H1 (cell line): ENCODE data around the gene CTNNA3. TPM values are rescaled to one million over a fixed set of nuclear protein-coding genes. Genes with fewer than 3 reads are reported as not detected.

Experiments used
- CTCF ChIA-PET: fragments of 300-600 bp; sonication (Branson Sonifier 250); formaldehyde crosslinking; loops from one replicate; lab custom pipeline; 2021; ENCODE audit not compliant: partially characterized antibody; lab: Charles Lee
- POLR2A ChIA-PET: fragments of 300-600 bp; sonication (Branson Sonifier 250); formaldehyde crosslinking; loops from one replicate; lab custom pipeline; 2021; ENCODE audit warnings: inconsistent platforms; ENCODE audit not compliant: partially characterized antibody; lab: Charles Lee
- DNase-seq, 2 experiments: peaks; one replicate each; pipeline versions ENCODE4 v3.0.0 to v3.0.0-alpha.2; 2010 to 2022; ENCODE audit warnings: low spot score in 2 of 2, low read depth in 1 of 2, mixed read lengths in 1 of 2
- FAIRE-seq: peaks from 2 replicates; lab custom pipeline; 2011; peaks lifted over from hg19 to GRCh38; lab: Jason Lieb, UNC
- H2AFZ ChIP-seq: 2 replicates; pipeline ENCODE4 v1.8.1; 2012; ENCODE audit warnings: low read length, inconsistent platforms
- H2AK5ac ChIP-seq: 2 replicates; pipeline ENCODE4 v1.6.1; 2013; ENCODE audit warnings: low read depth, low read length
- H2BK120ac ChIP-seq: replicated peaks from 2 replicates; pipeline ENCODE3; 2013; ENCODE audit warnings: low read depth, low read length, inconsistent platforms
- H2BK12ac ChIP-seq: 2 replicates; pipeline ENCODE4 v1.6.1; 2013; ENCODE audit warnings: low read depth, low read length
- H2BK15ac ChIP-seq: 2 replicates; pipeline ENCODE4 v1.6.1; 2013; ENCODE audit warnings: low read length
- H2BK20ac ChIP-seq: 2 replicates; pipeline ENCODE4 v1.6.1; 2013; ENCODE audit warnings: low read length
- H2BK5ac ChIP-seq: 2 replicates; pipeline ENCODE4 v1.6.1; 2013; ENCODE audit warnings: low read depth, low read length
- H3K14ac ChIP-seq: 2 replicates; pipeline ENCODE4 v1.6.1; 2013; ENCODE audit warnings: inconsistent platforms; ENCODE audit not compliant: insufficient read length
- H3K18ac ChIP-seq: 2 replicates; pipeline ENCODE4 v1.6.1; 2013; ENCODE audit warnings: low read length; ENCODE audit errors: extremely low read depth
- H3K23ac ChIP-seq: 2 replicates; pipeline ENCODE4 v1.6.1; 2013; ENCODE audit warnings: inconsistent platforms; ENCODE audit not compliant: insufficient read length
- H3K23me2 ChIP-seq: 2 replicates; pipeline ENCODE4 v1.6.1; 2013; ENCODE audit warnings: low read depth, low read length
- H3K27ac ChIP-seq: 2 replicates; pipeline ENCODE4 v1.6.1; 2011; ENCODE audit warnings: low read depth, low read length, inconsistent platforms
- H3K27me3 ChIP-seq, 4 experiments: replicated peaks in 1 of 4; 1 replicate in 1 of 4; 2 replicates in 3 of 4; pipeline versions ENCODE4 v1.6.1 to v1.8.1; 2011 to 2013; ENCODE audit warnings: low read length in 3 of 4, mild to moderate bottlenecking in 3 of 4, inconsistent platforms in 2 of 4, mixed read lengths in 2 of 4, moderate library complexity in 1 of 4; ENCODE audit not compliant: control insufficient read depth in 3 of 4, insufficient read depth in 3 of 4; ENCODE audit errors: extremely low read depth in 1 of 4
- H3K36me3 ChIP-seq, 4 experiments: 2 replicates each; pipeline versions ENCODE4 v1.6.1 to v1.8.1; 2011 to 2013; ENCODE audit warnings: mild to moderate bottlenecking in 4 of 4, low read length in 3 of 4, moderate library complexity in 2 of 4, control low read depth in 1 of 4, inconsistent platforms in 1 of 4; ENCODE audit not compliant: insufficient read depth in 4 of 4, control insufficient read depth in 2 of 4
- H3K4ac ChIP-seq: replicated peaks from 2 replicates; pipeline ENCODE3; 2013; ENCODE audit warnings: low read length, low read depth, mixed read lengths, inconsistent platforms; ENCODE audit not compliant: insufficient read length
- H3K4me1 ChIP-seq, 4 experiments: replicated peaks in 1 of 4; 1 replicate in 1 of 4; 2 replicates in 3 of 4; pipeline versions ENCODE4 v1.6.1 to v1.8.1; 2011 to 2013; ENCODE audit warnings: low read length in 3 of 4, inconsistent platforms in 2 of 4, mixed read lengths in 1 of 4; ENCODE audit not compliant: insufficient read depth in 4 of 4, control insufficient read depth in 3 of 4
- H3K4me2 ChIP-seq, 2 experiments: 2 replicates each; pipeline versions ENCODE4 v1.6.1 to v1.8.1; 2011 to 2013; ENCODE audit warnings: low read depth in 2 of 2, low read length in 2 of 2, control low read depth in 1 of 2, inconsistent platforms in 1 of 2, mild to moderate bottlenecking in 1 of 2; ENCODE audit not compliant: insufficient read depth in 1 of 2
- H3K4me3 ChIP-seq, 4 experiments: fragments of 200-600, 300-600 bp in 1 of 4; sonication (generic), shearing (Covaris generic), sonication (Bioruptor Twin) in 1 of 4; 2 replicates each; pipeline versions ENCODE4 v1.5.1 to v1.8.1; 2011 to 2016; ENCODE audit warnings: low read length in 4 of 4, low read depth in 3 of 4, control low read depth in 2 of 4, inconsistent platforms in 2 of 4, mild to moderate bottlenecking in 2 of 4, mixed read lengths in 1 of 4, moderate library complexity in 1 of 4; ENCODE audit not compliant: insufficient read depth in 2 of 4; ENCODE audit errors: extremely low read depth in 1 of 4
- H3K56ac ChIP-seq: replicated peaks from 2 replicates; pipeline ENCODE3; 2013; ENCODE audit warnings: low read depth, mild to moderate bottlenecking, mixed read lengths, low read length, inconsistent platforms; ENCODE audit not compliant: insufficient read length
- H3K79me1 ChIP-seq: 2 replicates; pipeline ENCODE4 v1.6.1; 2013; ENCODE audit warnings: low read depth, low read length, control low read depth
- H3K79me2 ChIP-seq, 2 experiments: 2 replicates each; pipeline versions ENCODE4 v1.6.1 to v1.8.1; 2012 to 2013; ENCODE audit warnings: low read length in 2 of 2, mild to moderate bottlenecking in 2 of 2, inconsistent platforms in 1 of 2; ENCODE audit not compliant: insufficient read depth in 2 of 2, control insufficient read depth in 1 of 2
- H3K9ac ChIP-seq, 4 experiments: replicated peaks in 1 of 4; 1 replicate in 1 of 4; 2 replicates in 3 of 4; pipeline versions ENCODE4 v1.6.1 to v1.8.1; 2011 to 2013; ENCODE audit warnings: low read depth in 3 of 4, low read length in 3 of 4, control low read depth in 2 of 4, mild to moderate bottlenecking in 2 of 4, moderate library complexity in 2 of 4, inconsistent platforms in 1 of 4; ENCODE audit errors: extremely low read depth in 1 of 4
- H3K9me3 ChIP-seq, 2 experiments: 2 replicates each; pipeline versions ENCODE4 v1.6.1 to v1.8.1; 2012 to 2013; ENCODE audit warnings: mild to moderate bottlenecking in 2 of 2, moderate library complexity in 2 of 2, control low read depth in 1 of 2, inconsistent platforms in 1 of 2, low read depth in 1 of 2, low read length in 1 of 2, mixed read lengths in 1 of 2; ENCODE audit not compliant: insufficient read depth in 2 of 2
- H4K20me1 ChIP-seq, 2 experiments: replicated peaks in 1 of 2; 2 replicates each; pipeline versions ENCODE3 to v1.8.1; 2011 to 2013; ENCODE audit warnings: inconsistent platforms in 2 of 2, low read length in 2 of 2, mild to moderate bottlenecking in 1 of 2; ENCODE audit not compliant: insufficient read depth in 2 of 2, control insufficient read depth in 1 of 2
- H4K5ac ChIP-seq: 2 replicates; pipeline ENCODE4 v1.6.1; 2013; ENCODE audit warnings: low read length, low read depth, mixed read lengths, inconsistent platforms; ENCODE audit not compliant: insufficient read length
- H4K8ac ChIP-seq: 2 replicates; pipeline ENCODE4 v1.8.0; 2013; ENCODE audit warnings: mild to moderate bottlenecking, moderate library complexity, low read length, inconsistent platforms; ENCODE audit not compliant: insufficient read depth; ENCODE audit errors: extremely low read depth
- H4K91ac ChIP-seq: replicated peaks from 2 replicates; pipeline ENCODE3; 2013; ENCODE audit warnings: low read length, mixed read lengths, inconsistent platforms; ENCODE audit not compliant: insufficient read length
- CEBPB ChIP-seq: IDR thresholded peaks from 2 replicates; pipeline ENCODE4 v1.6.1; 2012; ENCODE audit warnings: low read depth, low read length
- HDAC6 ChIP-seq: IDR thresholded peaks from one replicate; pipeline ENCODE4 v1.7.1; 2012; ENCODE audit warnings: low read depth, mild to moderate bottlenecking, inconsistent platforms, low read length, moderate library complexity
- MAFK ChIP-seq: IDR thresholded peaks from 2 replicates; pipeline ENCODE4 v1.6.1; 2012; ENCODE audit warnings: low read depth, mild to moderate bottlenecking, improper control_type of control experiment, low read length
- NANOG ChIP-seq: IDR thresholded peaks from 2 replicates; pipeline ENCODE4 v1.6.1; 2011; ENCODE audit warnings: low read length, low read depth, mild to moderate bottlenecking, inconsistent platforms; ENCODE audit not compliant: insufficient read depth, poor library complexity, severe bottlenecking
- POLR2A ChIP-seq, 2 experiments: IDR thresholded peaks; 1 replicate in 1 of 2; 2 replicates in 1 of 2; pipeline ENCODE4 v1.6.1; 2011; ENCODE audit warnings: low read depth in 2 of 2, low read length in 2 of 2, mild to moderate bottlenecking in 2 of 2; ENCODE audit errors: control extremely low read depth in 1 of 2
- SAP30 ChIP-seq: fragments of 300-600 bp; sonication (generic); IDR thresholded peaks from 2 replicates; pipeline ENCODE4 v1.7.1; 2012; ENCODE audit warnings: low read length, moderate library complexity, mild to moderate bottlenecking, inconsistent platforms; ENCODE audit not compliant: insufficient read depth, insufficient replicate concordance
- SIN3A ChIP-seq, 2 experiments: IDR thresholded peaks in 1 of 2; conservative IDR thresholded peaks in 1 of 2; 2 replicates each; pipeline ENCODE4 v1.6.1; 2011 to 2012; ENCODE audit warnings: low read length in 2 of 2, improper control_type of control experiment in 1 of 2, low read depth in 1 of 2, mild to moderate bottlenecking in 1 of 2
- SIRT6 ChIP-seq: IDR thresholded peaks from one replicate; pipeline ENCODE4 v1.7.1; 2012; ENCODE audit warnings: low read length, inconsistent platforms
- SIX5 ChIP-seq: IDR thresholded peaks from 2 replicates; pipeline ENCODE4 v1.6.1; 2011; ENCODE audit warnings: mild to moderate bottlenecking, low read depth, low read length
- WGBS, 2 experiments: shearing (Covaris generic) in 1 of 2; methylation state at CpG; one replicate each; pipeline versions ENCODE4 v1.1.6 to v1.1.7; 2013 to 2015; ENCODE audit warnings: low lambda C conversion rate in 2 of 2, mixed read lengths in 2 of 2, inconsistent platforms in 1 of 2, low coverage in 1 of 2, missing lambda C conversion rate in 1 of 2; ENCODE audit not compliant: insufficient replicate concordance in 2 of 2, insufficient coverage in 1 of 2, insufficient read length in 1 of 2; ENCODE audit errors: extremely low coverage in 1 of 2, missing lambda C conversion rate in 1 of 2; 5-methylcytosine and 5-hydroxymethylcytosine counted together
- polyA plus RNA-seq, 7 experiments: library from polyadenylated mRNA; depleted of rRNA in 3 of 7; stranded (reverse) in 5 of 7; unstranded in 2 of 7; fragments of >200 nt in 5 of 7; fragments of 200-250 nt in 2 of 7; gene quantifications; 1 replicate in 5 of 7; 2 replicates in 1 of 7; 4 replicates in 1 of 7; pipeline versions ENCODE4 v1.2.1 to v1.2.3, GENCODE V29; 2011 to 2013; ENCODE audit warnings: missing spikeins in 2 of 7, mixed read lengths in 2 of 7
- total RNA-seq: library from RNA; stranded (reverse); fragmentation: NEBNext Ultra II Directional; extraction: Animal tissue kit (Norgen Biotek cat#: 25700); gene quantifications from 2 replicates; pipeline ENCODE4 v1.2.1, GENCODE V29; 2021
- TF ChIP-seq, protein P1 (sequence below), 3 experiments: IDR thresholded peaks; 1 replicate in 2 of 3; 2 replicates in 1 of 3; pipeline versions ENCODE4 v1.5.1 to v1.6.1; 2011; ENCODE audit warnings: low read length in 3 of 3, mild to moderate bottlenecking in 3 of 3, inconsistent platforms in 2 of 3, low read depth in 1 of 3, moderate library complexity in 1 of 3; ENCODE audit not compliant: insufficient read depth in 1 of 3; ENCODE audit errors: control extremely low read depth in 1 of 3

Gene CTNNA3
- total and polyA plus RNA-seq, 2 of the 8 experiments (the other 6 are each of a cell fraction or from before 2014, with no cell fraction given) = 1.3 to 1.5 TPM

DNA sequence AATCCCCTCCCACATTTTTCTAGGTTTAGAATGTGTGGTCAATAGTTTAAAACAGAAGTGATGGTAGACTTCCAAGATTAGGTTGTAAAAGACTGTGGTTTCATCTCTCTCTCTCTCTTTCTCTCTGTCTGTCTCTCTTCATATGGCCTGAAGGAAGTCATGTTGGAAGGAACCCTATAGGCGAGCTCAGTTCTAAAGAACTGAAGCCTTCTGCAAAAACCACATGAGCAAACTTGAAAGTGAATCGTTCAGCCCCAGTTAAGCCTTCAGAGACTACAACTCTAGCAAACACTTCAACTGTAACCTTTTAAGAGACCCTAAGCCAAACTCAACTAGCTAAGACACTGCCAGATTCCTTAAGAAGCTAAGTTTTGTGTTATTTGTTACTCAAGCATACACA, 1477.7 kb downstream of the CTNNA3 start:
- H3K9me3 ChIP-seq = no peaks in the 10 kb centered on the region
- POLR2A ChIA-PET = interaction anchor here (0.6 kb wide), 1 partner anchor 708 kb away, joined by 4 read pairs; the partner anchor contains the start of gene LRRTM3
- H3K18ac ChIP-seq = no peak overlapping the region
- no peak overlapping the region for H4K8ac ChIP-seq
- CTCF ChIA-PET = no interaction called here
- no peak overlapping the region for H2BK20ac ChIP-seq
- H4K91ac ChIP-seq = no peak overlapping the region
- no peaks in the 10 kb centered on the region for H3K23me2 ChIP-seq
- H2BK12ac ChIP-seq = no peak overlapping the region
- no peak overlapping the region for H3K27ac ChIP-seq
- H3K4me3 ChIP-seq = no peak overlapping the region
- no peak overlapping the region for H3K14ac ChIP-seq
- FAIRE-seq (no peak), DNase-seq (no peak)
- H2AFZ ChIP-seq = no peak overlapping the region
- no peak overlapping the region for H2BK120ac ChIP-seq
- H3K23ac ChIP-seq = no peak overlapping the region
- TF ChIP-seq SIX5 (no peak), SAP30 (no peak), MAFK (no peak), SIRT6 (no peak), HDAC6 (no peak), POLR2A (IDR thresholded peaks at IDR 0.05; ENCODE audit: control extremely low read depth in 1 of 2, low read depth in 2 of 2, low read length in 2 of 2) (no peak), CEBPB (no peak), NANOG (no peak), SIN3A (conservative IDR thresholded peaks at IDR 0.05 in 1 of 2, IDR thresholded peaks at IDR 0.05 in 1 of 2; ENCODE audit: low read depth in 1 of 2, low read length in 2 of 2) (no peak)
- TF ChIP-seq, protein P1, sequence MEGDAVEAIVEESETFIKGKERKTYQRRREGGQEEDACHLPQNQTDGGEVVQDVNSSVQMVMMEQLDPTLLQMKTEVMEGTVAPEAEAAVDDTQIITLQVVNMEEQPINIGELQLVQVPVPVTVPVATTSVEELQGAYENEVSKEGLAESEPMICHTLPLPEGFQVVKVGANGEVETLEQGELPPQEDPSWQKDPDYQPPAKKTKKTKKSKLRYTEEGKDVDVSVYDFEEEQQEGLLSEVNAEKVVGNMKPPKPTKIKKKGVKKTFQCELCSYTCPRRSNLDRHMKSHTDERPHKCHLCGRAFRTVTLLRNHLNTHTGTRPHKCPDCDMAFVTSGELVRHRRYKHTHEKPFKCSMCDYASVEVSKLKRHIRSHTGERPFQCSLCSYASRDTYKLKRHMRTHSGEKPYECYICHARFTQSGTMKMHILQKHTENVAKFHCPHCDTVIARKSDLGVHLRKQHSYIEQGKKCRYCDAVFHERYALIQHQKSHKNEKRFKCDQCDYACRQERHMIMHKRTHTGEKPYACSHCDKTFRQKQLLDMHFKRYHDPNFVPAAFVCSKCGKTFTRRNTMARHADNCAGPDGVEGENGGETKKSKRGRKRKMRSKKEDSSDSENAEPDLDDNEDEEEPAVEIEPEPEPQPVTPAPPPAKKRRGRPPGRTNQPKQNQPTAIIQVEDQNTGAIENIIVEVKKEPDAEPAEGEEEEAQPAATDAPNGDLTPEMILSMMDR (IDR thresholded peaks at IDR 0.05; ENCODE audit: control extremely low read depth in 1 of 3, insufficient read depth in 1 of 3, low read depth in 1 of 3, low read length in 3 of 3) = no peak
- H3K4ac ChIP-seq = no peak overlapping the region
- H3K56ac ChIP-seq = no peak overlapping the region
- H3K79me2 ChIP-seq = no peaks in the 10 kb centered on the region
- H4K5ac ChIP-seq = no peak overlapping the region
- no peaks in the 10 kb centered on the region for H3K4me1 ChIP-seq
- H3K36me3 ChIP-seq = no peaks in the 10 kb centered on the region
- no peaks in the 10 kb centered on the region for H4K20me1 ChIP-seq
- no peak overlapping the region for H2BK5ac ChIP-seq
- no peak overlapping the region for H2AK5ac ChIP-seq
- WGBS, 2 experiments = 93% methylated on average over 2 of the region's 2 CpGs; no CpG with 5 or more reads in 1 of the 2 experiments
- no peak overlapping the region for H2BK15ac ChIP-seq
- no peak overlapping the region for H3K9ac ChIP-seq
- H3K79me1 ChIP-seq = no peaks in the 10 kb centered on the region
- H3K4me2 ChIP-seq = no peak overlapping the region
- H3K27me3 ChIP-seq = peaks cover 0 to 1% (median 0%) of the 10 kb centered on the region in 4 experiments; a peak in 1 of 7 replicates
